NOMO-1 treated with DMSO at 0.1 percent for 48 hours (cell line): ENCODE measurements around the gene COL4A3.
"Not testable (repeated sequence)": the region's sequence is repeated elsewhere in the genome, so short reads cannot be mapped to it uniquely, and the experiment has no call there.

Experiments used
- DNase-seq: peaks from one replicate; lab custom pipeline; 2025; ENCODE audit not compliant: unreplicated experiment; lab: John Stamatoyannopoulos, UW

Gene COL4A3

DNA sequence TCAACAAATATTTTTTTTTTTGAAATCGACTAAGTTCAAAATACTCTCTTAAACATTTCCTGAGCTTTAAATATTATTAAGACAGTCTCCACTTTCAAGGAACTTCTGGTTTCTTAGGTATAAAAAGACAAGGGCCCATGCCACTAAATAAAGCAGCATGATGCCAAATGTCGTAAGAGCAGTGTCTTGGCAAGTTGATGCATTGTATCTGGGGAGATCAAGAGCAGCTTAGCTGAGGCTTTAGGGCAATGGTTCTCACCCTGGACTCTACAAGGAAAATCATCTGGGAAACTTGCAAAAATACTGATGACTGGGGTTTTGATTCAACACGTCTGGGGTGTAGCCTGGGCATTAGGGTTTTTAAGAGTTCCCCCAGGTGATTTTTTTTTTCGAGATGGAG is 41.3 kb downstream of the COL4A3 start:
- DNase-seq: no peak

DNA sequence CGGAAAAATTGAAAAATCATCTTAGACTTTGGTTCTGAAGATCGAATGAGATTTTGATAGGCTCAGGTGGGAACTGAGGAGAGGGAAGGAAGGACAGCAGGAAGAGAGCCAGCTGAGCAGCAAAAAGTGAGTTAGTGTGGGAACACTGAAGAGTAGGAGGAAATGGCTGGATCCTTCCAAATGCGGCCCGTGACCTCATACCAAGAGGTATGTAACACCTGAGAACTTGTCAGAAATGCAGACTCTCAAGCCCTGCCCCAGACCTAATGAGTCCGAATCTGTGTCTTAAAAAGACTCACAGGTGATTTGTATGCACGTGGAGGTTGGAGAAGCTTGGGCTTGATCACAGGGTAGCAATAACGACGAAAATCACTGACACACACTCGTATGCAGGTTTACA is 42.0 kb downstream of the COL4A3 start:
- DNase-seq: no peak

DNA sequence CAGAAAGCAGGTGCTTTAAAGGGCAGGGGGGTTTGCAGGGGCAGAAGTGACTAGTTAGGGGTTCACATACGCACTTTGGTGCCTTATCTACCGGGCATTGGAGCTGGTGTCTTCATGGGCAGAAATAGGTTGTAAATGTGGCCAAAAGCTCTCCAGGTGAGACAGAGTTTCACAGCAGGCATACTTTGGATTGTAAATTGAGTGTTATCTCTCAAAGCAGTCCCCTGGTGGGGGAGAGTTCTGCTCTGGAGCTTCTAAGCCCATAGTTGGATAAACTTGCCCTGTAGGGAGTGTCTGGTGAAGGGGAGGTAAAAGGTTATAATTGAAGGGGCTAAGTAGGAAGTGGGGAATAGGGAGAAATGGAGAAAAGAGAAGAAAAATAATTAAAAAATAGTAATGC is 43.1 kb downstream of the COL4A3 start:
- DNase-seq: no peak

DNA sequence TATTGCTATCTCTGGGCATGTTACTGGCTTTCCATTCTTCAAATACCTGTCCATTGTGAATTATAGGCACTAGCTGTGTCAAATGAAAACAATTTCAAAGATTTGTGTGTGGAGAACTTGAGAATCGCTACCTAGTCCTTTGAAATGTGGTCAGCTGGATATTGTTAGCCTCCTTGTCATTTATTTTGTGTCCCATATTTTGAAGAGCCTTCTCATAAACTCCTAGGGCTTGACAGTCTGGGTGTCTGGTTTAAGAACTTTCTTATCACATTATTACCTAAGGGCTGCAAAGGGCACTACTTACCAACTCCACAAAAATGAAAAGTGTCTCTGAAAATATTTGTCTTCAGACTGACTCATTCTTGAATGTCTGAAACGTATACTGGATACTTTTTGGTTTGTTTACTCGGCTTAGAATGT is 50.2 kb downstream of the COL4A3 start:
- no peak for DNase-seq

DNA sequence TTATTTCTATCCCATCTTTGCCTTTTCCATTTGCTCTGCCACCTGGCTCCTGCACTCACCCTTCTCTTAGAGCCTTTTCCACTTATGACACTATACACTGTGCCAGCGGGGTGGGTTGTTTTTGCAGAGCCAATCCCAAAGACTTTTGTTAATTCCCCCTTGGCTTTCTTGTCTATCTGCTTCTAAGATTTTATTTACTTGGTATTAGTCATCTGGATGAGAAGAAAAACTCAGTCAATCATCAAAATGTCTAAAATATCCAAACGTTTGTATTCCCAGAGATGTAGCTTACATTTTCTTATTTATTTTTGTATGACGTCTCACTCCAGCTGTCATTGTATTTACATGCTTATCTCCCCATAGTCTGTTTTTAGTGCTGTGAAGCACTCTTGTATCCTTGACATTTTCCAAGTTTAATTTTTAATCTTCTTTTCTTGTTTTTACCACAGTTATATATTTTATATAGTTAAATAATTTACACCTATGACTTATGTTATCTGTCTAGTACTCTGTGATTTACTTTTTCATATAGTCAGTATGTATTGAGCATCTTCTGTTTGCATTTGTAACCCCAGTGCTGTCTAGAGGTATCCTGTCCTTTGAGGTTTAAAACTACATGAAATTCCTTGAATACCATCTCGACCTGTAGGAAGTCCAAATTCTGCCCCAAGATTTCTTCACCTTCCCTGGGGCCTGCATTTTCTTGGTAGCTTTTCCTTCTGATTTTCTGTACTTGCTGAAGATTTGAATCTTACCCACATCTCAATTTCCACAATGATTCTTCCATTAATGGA is 55.1 kb downstream of the COL4A3 start:
- no peak for DNase-seq

DNA sequence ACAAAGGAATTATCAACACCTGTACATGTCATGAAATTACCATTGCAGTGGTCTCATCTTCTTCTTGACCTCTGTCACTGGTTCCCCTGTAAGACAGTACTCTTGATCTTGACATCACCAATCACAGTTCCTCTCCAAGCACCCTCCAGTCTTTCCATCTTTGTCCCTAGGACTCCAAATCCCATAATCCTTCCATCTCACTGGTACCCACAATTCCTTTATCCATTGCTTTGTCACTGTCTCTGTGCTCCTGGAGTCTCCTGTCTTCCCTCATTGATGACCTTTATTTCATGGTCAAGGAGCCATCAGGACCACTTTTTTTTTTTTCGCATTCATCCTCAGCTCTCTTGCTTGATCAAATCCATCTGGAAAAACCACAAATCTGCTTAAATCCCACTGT is 56.7 kb downstream of the COL4A3 start:
- no peak for DNase-seq

DNA sequence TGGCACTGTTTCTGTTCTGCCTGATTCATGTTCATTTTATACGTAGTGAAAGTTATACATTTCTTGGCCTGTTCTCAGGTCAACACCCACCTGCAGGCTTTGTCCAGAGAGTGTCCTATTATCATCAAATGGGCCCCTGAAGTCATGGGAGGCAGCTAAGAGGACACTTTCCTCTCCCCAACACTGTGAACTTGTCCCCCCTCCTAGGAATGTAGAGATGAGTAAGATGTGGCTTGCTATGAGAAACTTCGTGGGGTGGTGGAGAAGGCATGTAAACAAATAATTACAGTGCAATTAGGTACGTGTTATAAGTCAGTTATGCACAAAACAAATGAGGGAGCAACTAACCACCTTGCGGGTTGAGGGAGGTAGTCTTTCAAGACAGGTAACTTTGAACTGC is 57.9 kb downstream of the COL4A3 start:
- DNase-seq: no peak

DNA sequence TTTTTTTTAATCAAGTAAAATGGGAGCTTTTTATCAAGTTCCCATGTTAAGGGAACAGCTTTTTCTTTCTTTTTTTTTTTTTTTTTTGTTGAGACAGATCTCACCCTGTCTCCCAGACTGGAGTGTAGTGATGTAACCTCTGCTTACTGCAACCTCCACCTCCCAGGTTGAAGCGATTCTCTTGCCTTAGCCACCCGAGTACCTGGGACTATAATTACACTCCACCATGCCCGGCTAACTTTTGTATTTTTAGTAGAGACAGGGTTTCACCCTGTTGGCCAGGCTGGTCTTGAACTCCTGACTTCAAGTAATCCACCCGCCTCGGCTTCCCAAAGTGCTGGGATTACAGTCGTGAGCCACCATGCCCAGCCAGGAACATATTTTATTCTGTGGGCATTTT is 61.2 kb downstream of the COL4A3 start:
- DNase-seq: not testable (repeated sequence)

DNA sequence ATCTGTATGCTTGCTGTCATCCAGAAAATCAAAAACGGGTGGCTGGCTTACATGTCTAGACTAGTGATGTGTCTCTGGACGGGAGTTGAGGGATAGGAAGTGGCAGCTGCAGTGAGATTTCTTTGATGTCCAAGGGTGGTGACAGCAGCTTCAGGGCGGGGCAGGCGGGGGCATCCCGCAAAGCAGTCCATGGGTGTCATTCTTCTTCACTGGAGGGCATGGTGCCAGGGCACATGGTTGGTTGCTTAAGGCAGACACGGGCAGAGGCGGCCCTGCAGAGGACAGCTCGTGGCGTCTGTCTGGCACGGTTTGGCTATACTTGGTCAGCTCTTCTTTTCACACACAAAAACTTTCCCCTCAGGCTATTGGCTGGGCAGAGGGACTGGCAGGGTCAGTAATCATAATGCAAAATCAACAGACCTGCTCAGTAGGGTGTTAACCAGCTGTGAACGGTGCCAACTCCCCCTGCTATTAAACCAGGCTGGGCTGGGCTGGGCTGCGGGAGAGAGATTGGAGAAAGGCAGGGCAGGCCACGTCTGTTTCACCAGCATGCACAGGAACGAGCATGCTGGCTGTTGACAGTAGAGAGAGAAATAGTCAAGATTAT is 63.7 kb downstream of the COL4A3 start:
- no peak for DNase-seq

DNA sequence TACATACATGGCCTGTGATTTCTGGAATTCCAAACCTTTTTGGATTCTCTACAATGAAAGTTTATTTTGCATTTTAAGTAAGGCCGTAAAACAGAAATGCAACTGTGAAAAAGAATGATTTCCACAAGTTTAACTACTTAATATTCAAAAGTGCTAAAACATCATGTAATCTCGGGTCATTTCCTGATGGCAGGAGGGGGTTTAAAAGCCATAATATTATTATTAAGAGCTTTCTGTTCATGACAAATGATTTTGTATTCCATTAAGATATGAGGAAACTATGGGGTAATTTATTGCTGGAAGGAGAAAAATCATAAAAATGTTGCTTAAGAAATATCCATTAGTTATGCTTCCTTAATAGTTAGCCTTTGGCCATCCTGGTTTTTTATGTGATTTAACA is 65.7 kb downstream of the COL4A3 start:
- no peak for DNase-seq

DNA sequence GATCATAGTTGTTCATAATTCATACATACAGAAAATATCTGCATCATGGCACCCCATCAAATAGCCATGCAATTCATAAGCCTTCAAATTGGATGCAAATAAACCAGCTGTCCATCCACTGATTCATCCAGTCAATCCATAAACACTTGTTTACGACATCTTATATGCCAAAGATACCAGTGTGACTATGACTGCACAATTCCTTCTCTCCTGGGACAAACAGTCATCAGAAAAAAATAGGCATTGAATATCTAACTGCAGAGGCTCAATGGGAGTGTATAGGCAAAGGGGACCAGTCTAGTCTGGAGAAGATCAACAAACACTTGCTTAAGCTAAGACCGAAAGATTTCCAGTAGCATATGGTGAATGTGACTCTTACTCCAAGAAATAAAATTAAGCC is 70.0 kb downstream of the COL4A3 start:
- no peak for DNase-seq

DNA sequence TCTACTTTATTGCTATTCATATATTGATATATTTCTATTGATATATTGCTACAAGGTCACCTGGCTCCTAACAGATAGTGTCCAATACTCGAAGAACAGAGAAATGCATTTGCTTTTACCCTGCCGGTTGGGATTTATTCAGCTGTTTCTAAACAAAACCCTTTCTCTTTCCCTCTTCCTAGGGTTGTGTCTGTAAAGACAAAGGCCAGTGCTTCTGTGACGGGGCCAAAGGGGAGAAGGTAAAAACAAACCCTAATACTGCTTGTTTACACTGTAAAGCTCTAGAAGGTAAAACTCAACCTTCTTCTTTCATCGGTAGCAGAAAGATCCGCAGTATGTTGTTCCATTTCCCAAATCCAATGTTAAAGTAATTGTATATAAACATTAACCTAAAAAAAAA is 73.4 kb downstream of the COL4A3 start:
- DNase-seq: no peak

DNA sequence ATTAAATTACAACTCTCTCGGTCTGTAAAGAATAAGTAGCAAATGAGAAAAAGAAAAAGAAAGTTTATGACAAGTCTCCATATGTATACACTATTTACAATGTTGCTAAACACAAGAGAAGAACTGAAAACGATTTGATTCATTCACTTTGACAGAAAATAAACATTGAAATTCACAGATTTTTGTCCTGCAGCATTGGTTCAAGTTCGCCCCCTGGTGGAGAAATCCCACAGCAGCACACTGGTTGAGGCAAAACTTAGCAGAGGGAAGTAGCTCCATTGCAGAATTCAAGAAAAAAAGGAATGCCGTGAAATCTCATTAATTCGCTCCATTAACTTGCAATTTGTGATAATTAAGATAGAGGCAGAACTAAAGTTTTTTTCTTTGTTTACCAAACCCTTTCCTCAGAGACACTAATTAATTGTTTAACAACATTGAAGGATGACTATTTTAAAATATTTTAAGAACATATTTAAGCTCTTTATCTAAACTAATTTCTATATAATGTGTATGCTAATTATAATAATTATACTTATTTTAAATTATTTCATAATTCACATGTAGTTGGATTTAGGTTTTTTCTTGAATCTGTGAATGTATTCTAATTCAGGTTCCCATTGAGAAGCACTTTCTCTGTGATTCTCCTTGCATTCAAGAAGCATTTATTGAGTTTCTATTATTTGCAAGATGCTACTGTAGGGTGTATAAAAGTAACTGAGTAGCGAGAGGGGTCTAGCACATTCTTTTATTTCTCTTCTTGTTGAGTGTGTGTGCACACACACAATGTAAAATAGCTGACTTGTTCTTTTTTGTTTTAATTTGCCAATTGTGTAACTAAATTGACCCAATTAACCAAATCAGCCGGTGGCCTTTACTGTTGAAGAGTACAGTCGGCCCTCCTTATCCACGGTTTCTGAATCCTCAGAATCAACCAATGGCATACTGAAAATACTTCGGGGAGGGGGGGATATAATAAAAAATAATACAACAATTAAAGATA is 74.1 kb downstream of the COL4A3 start:
- peak; percentile 40 for DNase-seq

DNA sequence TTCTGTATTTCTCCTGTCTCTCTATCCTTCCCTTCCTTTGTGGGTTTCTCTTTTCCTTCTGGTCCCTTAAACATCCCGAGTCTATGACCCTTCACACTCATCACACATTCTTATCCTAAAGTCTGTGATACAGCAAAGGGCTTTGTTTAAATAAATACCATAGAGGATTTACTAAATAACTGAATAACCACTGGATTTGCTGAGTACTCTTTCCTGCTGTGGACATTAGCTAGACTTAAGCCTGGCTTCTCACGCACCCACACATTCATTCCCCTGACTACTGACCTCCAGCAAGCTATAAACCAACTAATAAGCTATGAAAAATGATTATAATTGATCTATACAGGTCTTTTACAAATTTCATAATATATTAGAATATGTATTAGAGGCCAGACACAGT is 76.6 kb downstream of the COL4A3 start:
- no peak for DNase-seq

DNA sequence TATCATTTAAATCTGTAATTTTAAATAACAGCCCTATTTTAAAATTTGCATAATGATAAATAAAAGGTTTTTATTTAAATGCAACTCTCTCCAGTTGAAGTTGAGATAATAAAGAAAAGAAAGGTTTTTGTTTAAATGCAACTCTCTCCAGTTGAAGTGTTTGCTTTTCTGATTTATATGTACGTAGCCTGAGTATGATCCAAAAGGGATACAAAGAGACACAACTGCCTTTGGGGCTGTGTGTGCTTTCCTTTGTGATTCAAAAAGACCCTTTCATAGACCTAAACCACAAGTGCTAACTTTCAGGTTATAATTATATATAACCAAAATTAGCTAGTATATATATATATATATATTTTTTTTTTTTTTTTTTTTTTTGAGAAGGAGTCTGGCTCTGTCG is 84.5 kb downstream of the COL4A3 start:
- DNase-seq: no peak

DNA sequence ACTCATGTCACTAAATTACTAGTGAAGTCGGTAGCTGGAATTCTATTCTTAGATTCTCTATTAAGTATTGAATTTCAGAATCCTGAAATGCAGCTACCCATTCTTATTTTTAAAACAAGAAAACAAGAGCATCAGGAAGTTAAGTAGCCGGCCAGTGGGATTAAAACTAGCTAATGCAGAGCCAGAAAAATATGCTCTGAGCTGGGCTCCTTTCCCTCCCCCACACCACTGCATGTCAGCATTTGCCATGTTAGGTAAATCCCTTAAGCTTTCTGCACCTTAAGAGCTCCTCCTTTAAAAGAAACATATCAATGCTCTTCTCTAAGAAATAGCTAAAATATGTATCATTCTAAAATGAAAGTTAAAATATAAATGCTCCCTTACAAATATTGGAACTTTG is 88.4 kb downstream of the COL4A3 start:
- DNase-seq: no peak

DNA sequence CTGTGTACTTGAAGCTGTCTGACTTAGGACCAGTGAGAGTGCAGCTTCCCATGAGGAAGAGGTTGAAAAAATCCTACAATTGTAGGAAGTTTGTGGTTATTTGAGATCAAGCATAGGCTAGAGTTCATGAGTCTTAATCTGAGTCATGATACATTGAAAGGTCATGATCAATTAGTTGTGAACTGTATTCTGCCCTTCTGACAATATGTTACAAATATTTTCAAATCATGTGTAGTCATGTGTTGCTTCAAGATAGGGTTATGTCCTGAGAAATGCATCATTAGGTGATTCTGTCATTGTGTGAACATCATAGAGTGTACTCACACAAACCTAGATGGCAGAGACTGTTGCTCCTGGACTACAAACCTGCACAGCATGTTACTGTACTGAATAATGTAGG is 92.2 kb downstream of the COL4A3 start:
- DNase-seq: no peak

DNA sequence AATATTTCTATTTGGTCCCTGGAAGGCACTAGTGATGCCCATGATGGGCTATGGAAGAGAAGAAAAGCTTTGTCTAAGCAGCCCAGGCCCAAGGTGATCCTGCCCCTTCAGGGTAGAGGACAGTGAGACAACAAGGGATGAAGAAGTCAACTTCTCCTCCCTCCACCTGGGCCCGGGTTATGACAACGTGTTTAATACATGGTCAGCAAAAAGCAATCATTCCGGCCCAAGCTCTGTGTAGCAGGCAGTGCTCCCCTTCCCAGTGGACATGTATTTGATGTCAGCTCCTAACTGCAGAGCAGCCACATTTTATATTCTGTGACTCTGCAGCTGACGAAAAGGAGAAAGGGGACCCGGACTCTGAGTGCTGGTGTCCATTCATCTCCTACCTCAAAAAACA is 93.4 kb downstream of the COL4A3 start:
- DNase-seq: no peak

DNA sequence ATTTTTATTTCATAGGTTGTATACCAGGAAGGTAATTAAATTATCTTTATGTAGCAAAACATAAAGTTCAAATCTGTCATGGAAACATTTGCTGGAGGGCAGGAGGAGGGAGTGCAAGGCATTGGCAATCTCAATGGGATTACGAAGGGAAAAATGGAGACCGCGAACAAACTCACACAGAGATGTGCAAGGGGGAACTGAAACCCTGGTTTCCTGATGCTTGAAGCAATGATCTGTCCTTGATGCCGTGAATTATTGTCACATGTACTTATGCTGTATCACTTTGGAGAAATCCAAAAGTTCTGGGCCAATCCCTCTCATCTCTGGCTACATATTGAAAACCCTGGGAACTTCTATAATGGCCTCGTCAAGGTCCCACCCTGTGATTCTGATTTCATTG is 95.6 kb downstream of the COL4A3 start:
- DNase-seq: no peak

DNA sequence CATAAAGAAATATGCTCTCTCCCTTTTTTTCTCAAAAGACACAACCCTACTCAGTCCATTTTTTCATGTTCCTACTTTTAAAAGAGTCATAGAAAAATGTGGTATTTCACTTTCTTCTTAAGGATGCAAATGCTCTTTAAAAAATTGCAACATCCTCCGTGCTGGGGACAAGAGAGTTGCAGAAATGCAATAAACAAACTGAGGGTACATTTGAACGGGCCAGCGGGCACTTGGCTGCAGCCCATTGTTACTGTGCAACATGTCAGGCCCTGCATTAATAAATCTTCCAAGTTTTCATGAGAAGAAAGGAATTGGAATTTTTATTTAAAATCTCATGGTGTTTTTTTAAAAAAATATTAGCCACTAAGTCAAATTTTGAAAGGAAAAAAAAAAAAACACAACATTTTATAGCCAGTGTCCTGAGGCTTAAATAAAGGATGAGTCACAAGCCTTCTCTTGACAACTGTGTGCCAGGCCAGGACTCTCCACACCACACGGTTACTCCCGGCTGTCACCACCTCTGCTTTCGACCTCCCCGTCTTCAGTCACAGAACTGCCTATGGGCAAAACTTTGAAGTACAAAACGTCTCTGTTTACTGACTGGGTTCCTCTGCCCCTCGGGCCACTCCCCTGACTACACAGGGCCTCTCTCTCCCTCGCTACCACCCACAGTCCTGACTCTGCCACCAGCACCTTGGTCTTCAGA is 103.1 kb downstream of the COL4A3 start:
- no peak for DNase-seq

DNA sequence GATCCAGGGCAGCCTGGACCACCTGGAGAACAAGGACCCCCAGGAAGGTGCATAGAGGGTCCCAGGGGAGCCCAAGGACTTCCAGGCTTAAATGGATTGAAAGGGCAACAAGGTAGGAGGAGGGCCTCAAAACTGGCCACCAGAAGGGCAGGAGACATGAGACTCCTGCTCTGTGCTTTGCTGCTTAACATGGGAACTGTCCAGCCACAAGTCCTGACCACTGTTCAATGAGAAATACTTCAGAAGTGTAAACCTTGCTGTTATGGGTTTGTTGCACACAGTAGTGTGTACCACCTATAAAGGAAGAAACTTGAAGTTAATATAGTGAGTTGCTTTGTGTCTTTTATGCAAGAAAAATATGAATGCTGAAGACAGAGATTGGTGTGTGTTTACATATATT is 116.5 kb downstream of the COL4A3 start:
- DNase-seq: no peak
